Measurements from ENCODE around the gene LRMDA. TPM values are rescaled to one million over a fixed set of nuclear protein-coding genes. Genes with fewer than 3 reads are reported as not detected.
A peak's percentile ranks its signal among the peaks of the same experiment; 100 is the strongest.

Gene LRMDA
- total RNA-seq, 2 donors from 2014 or later = 12.2 to 25.4 TPM

- Histone ChIP-seq H3K4me1 (peaks cover 29% of the 10 kb centered on the region), H3K36me3 (replicated peaks in 1 of 2; ENCODE audit: insufficient read depth in 1 of 2, low read depth in 2 of 2) (no peaks in the 10 kb centered on the region), H3K4me3 (no peak overlapping the region), H3K27ac (no peak overlapping the region), H3K9me3 (no peaks in the 10 kb centered on the region), H3K27me3 (no peaks in the 10 kb centered on the region)
- intact Hi-C loops (cut with DNase I) = loop anchor here (10.0 kb wide), 1 partner anchor 626 kb away; the partner anchor contains the start of gene ZNF503
- DNase-seq = no peak
- 84 to 90% methylated on average over 2 of the region's 2 CpGs for WGBS, 2 donors
- TF ChIP-seq POLR2A (IDR thresholded peaks at IDR 0.05) (no peak), CTCF (IDR thresholded peaks at IDR 0.05) (no peak)
- no peak for ATAC-seq
Measured at GRCh38 chr10:76031099-76031498, 599.7 kb downstream of the LRMDA start.

- H3K4me1 ChIP-seq = peaks cover 29% of the 10 kb centered on the region
- H3K9me3 ChIP-seq = no peaks in the 10 kb centered on the region
- ATAC-seq = no peak
- TF ChIP-seq POLR2A (IDR thresholded peaks at IDR 0.05) = no peak
- TF ChIP-seq CTCF (IDR thresholded peaks at IDR 0.05) = no peak
- no peak overlapping the region for H3K4me3 ChIP-seq
- H3K27ac ChIP-seq = no peak overlapping the region
- 86 to 87% methylated on average over 14 of the region's 14 CpGs for WGBS, 2 donors
- DNase-seq = no peak
- no peaks in the 10 kb centered on the region for H3K27me3 ChIP-seq
- intact Hi-C loops (cut with DNase I) = loop anchor here (10.0 kb wide), 1 partner anchor 627 kb away; the partner anchor contains the start of gene ZNF503
- H3K36me3 ChIP-seq (replicated peaks in 1 of 2; ENCODE audit: insufficient read depth in 1 of 2, low read depth in 2 of 2) = no peaks in the 10 kb centered on the region
Measured at GRCh38 chr10:76031769-76032699, 600.6 kb downstream of the LRMDA start.

GRCh38 chr10:76032700-76033039, 601.2 kb downstream of the LRMDA start:
- 92 to 95% methylated on average over 3 of the region's 3 CpGs for WGBS, 2 donors
- TF ChIP-seq POLR2A (IDR thresholded peaks at IDR 0.05) (no peak), CTCF (IDR thresholded peaks at IDR 0.05) (no peak)
- no peaks in the 10 kb centered on the region for H3K36me3 ChIP-seq (replicated peaks in 1 of 2; ENCODE audit: insufficient read depth in 1 of 2, low read depth in 2 of 2)
- peaks cover 29% of the 10 kb centered on the region for H3K4me1 ChIP-seq
- no peaks in the 10 kb centered on the region for H3K9me3 ChIP-seq
- H3K27me3 ChIP-seq = no peaks in the 10 kb centered on the region
- no peak overlapping the region for H3K4me3 ChIP-seq
- no peak for ATAC-seq
- intact Hi-C loops (cut with DNase I) = loop anchor here (10.0 kb wide), 1 partner anchor 628 kb away; the partner anchor contains the start of gene ZNF503
- DNase-seq = no peak
- peak overlapping the region in 1 of 4 donors; percentile 58 for H3K27ac ChIP-seq

- Histone ChIP-seq H3K4me1 (peaks cover 29% of the 10 kb centered on the region), H3K36me3 (replicated peaks in 1 of 2; ENCODE audit: insufficient read depth in 1 of 2, low read depth in 2 of 2) (no peaks in the 10 kb centered on the region), H3K9me3 (peaks cover 0 to 4% (median 0%) of the 10 kb centered on the region in 3 donors), H3K27me3 (no peaks in the 10 kb centered on the region), H3K27ac (peak overlapping the region in 3 of 4 donors; percentile 35 to 59 (median 58)), H3K4me3 (no peak overlapping the region)
- ATAC-seq = peak; percentile 84
- WGBS, 2 donors = 43 to 54% methylated on average over 15 of the region's 15 CpGs
- DNase-seq = peak; percentile 44 to 66 (median 56)
- intact Hi-C loops (cut with DNase I) = loop anchor here (10.0 kb wide), 1 partner anchor 629 kb away; the partner anchor contains the start of gene ZNF503
- TF ChIP-seq CTCF (IDR thresholded peaks at IDR 0.05) (peak in 5 of 7 experiments; percentile 12 to 51 (median 51)), POLR2A (IDR thresholded peaks at IDR 0.05) (no peak)
Measured at GRCh38 chr10:76033457-76034196, 602.2 kb downstream of the LRMDA start.

Measured in body of pancreas (tissue), 4 donors.